ENCODE data around the gene JAKMIP3. TPM values are rescaled to one million over a fixed set of nuclear protein-coding genes. Genes with fewer than 3 reads are reported as not detected.

JAKMIP3 gene
- polyA plus RNA-seq, 3 donors: 0.20 TPM; not detected in 2

- no peak for TF ChIP-seq CTCF (IDR thresholded peaks at IDR 0.05)
- Histone ChIP-seq H3K4me3 (replicated peaks in 1 of 3; ENCODE audit: low read depth in 2 of 3, low read length in 3 of 3) (no peak overlapping the region), H3K27me3 (ENCODE audit: control insufficient read depth in 2 of 2, insufficient read depth in 2 of 2, low read length in 2 of 2) (no peaks in the 10 kb centered on the region), H3K4me2 (replicated peaks; ENCODE audit: extremely low read depth, low read length, poor library complexity, severe bottlenecking) (no peak overlapping the region), H3K9ac (ENCODE audit: insufficient read depth, low read length, poor library complexity, severe bottlenecking) (no peak overlapping the region), H3K4me1 (ENCODE audit: control insufficient read depth in 1 of 2, insufficient read depth in 2 of 2, low read length in 2 of 2) (no peaks in the 10 kb centered on the region), H4K20me1 (ENCODE audit: insufficient read depth, low read length) (no peaks in the 10 kb centered on the region), H3K36me3 (replicated peaks in 1 of 2; ENCODE audit: control insufficient read depth in 1 of 2, insufficient read depth in 2 of 2, low read length in 2 of 2) (no peaks in the 10 kb centered on the region), H3K27ac (ENCODE audit: low read depth in 1 of 2, low read length in 2 of 2) (no peak overlapping the region), H2AFZ (ENCODE audit: insufficient read depth, low read depth, low read length, poor library complexity, severe bottlenecking) (no peak overlapping the region), H3K9me3 (replicated peaks in 1 of 2; ENCODE audit: control insufficient read depth in 1 of 2, insufficient read depth in 1 of 2, low read length in 2 of 2) (peaks cover 0 to 21% of the 10 kb centered on the region in 2 donors), H3K79me2 (ENCODE audit: insufficient read depth, low read length) (no peaks in the 10 kb centered on the region)
- no peak for DNase-seq
- no CpG with 5 or more reads among the region's 6 CpGs for WGBS (ENCODE audit: insufficient coverage)
- Mint-ChIP-seq H3K4me3 (no peak overlapping the region), H3K27me3 (ENCODE audit: low read depth in 3 of 3) (peaks cover 5 to 16% (median 7%) of the 10 kb centered on the region in 3 donors), H3K9me3 (peaks cover 7 to 56% (median 20%) of the 10 kb centered on the region in 7 donors), H3K36me3 (no peaks in the 10 kb centered on the region), H3K27ac (no peak overlapping the region), H3K4me1 (no peaks in the 10 kb centered on the region)
- intact Hi-C loops (cut with micrococcal nuclease): no loop called here
These were observed 30.5 kb downstream of the JAKMIP3 start for GRCh38 chr10:132096223-132096622.

- H3K4me2 ChIP-seq (replicated peaks; ENCODE audit: extremely low read depth, low read length, poor library complexity, severe bottlenecking): no peak overlapping the region
- H3K79me2 ChIP-seq (ENCODE audit: insufficient read depth, low read length): no peaks in the 10 kb centered on the region
- H3K27ac ChIP-seq (ENCODE audit: low read depth in 1 of 2, low read length in 2 of 2): no peak overlapping the region
- no peak overlapping the region for H3K4me3 Mint-ChIP-seq
- H4K20me1 ChIP-seq (ENCODE audit: insufficient read depth, low read length): no peaks in the 10 kb centered on the region
- H3K4me1 ChIP-seq (ENCODE audit: control insufficient read depth in 1 of 2, insufficient read depth in 2 of 2, low read length in 2 of 2): no peaks in the 10 kb centered on the region
- peaks cover 0 to 21% of the 10 kb centered on the region in 2 donors for H3K9me3 ChIP-seq (replicated peaks in 1 of 2; ENCODE audit: control insufficient read depth in 1 of 2, insufficient read depth in 1 of 2, low read length in 2 of 2)
- no peaks in the 10 kb centered on the region for H3K4me1 Mint-ChIP-seq
- no peaks in the 10 kb centered on the region for H3K36me3 ChIP-seq (replicated peaks in 1 of 2; ENCODE audit: control insufficient read depth in 1 of 2, insufficient read depth in 2 of 2, low read length in 2 of 2)
- WGBS (ENCODE audit: insufficient coverage): 96% methylated on average over 17 of the region's 22 CpGs
- H3K36me3 Mint-ChIP-seq: no peaks in the 10 kb centered on the region
- H3K9me3 Mint-ChIP-seq: peaks cover 7 to 56% (median 20%) of the 10 kb centered on the region in 7 donors
- H2AFZ ChIP-seq (ENCODE audit: insufficient read depth, low read depth, low read length, poor library complexity, severe bottlenecking): no peak overlapping the region
- H3K27me3 ChIP-seq (ENCODE audit: control insufficient read depth in 2 of 2, insufficient read depth in 2 of 2, low read length in 2 of 2): no peaks in the 10 kb centered on the region
- H3K27ac Mint-ChIP-seq: peak overlapping the region in 1 of 7 donors; percentile 42
- H3K27me3 Mint-ChIP-seq (ENCODE audit: low read depth in 3 of 3): peaks cover 5 to 16% (median 5%) of the 10 kb centered on the region in 3 donors
- no peak overlapping the region for H3K4me3 ChIP-seq (replicated peaks in 1 of 3; ENCODE audit: low read depth in 2 of 3, low read length in 3 of 3)
- no peak for DNase-seq
- intact Hi-C loops (cut with micrococcal nuclease): no loop called here
- H3K9ac ChIP-seq (ENCODE audit: insufficient read depth, low read length, poor library complexity, severe bottlenecking): no peak overlapping the region
- no peak for TF ChIP-seq CTCF (IDR thresholded peaks at IDR 0.05)
These were observed 31.2 kb downstream of the JAKMIP3 start for GRCh38 chr10:132096863-132097478.
